NCI-H187 treated with DMSO at 0.1 percent for 48 hours (cell line): ENCODE results near the gene UNC5CL.
"Not testable (repeated sequence)": the region's sequence is repeated elsewhere in the genome, so short reads cannot be mapped to it uniquely, and the experiment has no call there.

ENCODE experiments used
- DNase-seq: peaks from one replicate; lab custom pipeline; 2025; lab: John Stamatoyannopoulos, UW

UNC5CL gene

DNA sequence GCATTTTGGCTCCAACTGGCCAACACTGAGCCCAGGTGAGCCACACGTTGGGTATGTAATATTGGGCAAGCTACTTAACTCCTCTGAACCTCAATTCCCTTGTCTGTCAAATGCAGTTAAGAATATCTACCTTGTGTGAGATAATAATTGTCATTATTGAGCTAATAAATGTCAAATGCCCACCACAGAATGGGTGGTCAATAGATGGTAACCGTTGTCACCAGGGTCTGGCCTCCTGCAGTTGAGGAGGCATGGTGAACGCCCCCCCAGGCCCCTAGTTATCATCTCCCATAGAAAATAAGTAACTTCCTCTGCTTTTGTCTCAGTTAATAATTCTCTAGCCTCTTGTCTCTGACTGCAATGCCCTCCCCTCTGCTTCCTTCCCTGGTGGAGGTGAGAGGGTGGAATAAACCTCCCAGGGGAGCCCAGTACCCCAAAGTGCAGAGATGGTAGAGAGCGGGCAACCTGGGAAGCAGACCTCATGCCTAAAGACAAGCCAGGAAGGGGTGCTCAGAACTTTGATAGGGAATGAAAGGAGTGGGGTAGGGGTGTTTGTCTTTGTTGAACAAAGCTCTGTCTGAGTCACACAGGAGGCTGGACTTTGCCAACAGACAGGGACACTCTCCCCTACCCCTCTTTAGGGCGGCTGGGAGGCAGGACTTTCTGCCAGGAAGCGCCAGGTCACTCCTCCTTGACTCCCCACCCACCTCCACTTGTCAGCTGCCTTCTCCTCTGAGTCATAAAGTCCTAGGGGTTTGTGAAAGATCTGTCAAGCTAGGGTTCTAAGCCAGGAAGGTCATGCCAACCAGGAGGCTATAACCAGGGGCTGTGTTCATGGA lies 1.3 kb upstream of the UNC5CL start:
- no peak for DNase-seq

GRCh38 chr6:41038205-41038604 lies 816 bp downstream of the UNC5CL start:
- no peak for DNase-seq

- no peak for DNase-seq
These were observed 1.7 kb downstream of the UNC5CL start for GRCh38 chr6:41037107-41037900.

- DNase-seq = no peak
These were observed 2.4 kb downstream of the UNC5CL start for GRCh38 chr6:41036601-41037000.

GRCh38 chr6:41036186-41036585 lies 2.8 kb downstream of the UNC5CL start:
- DNase-seq = no peak

GRCh38 chr6:41033776-41034175 lies 5.2 kb downstream of the UNC5CL start:
- DNase-seq = no peak

GRCh38 chr6:41032830-41033229 lies 6.2 kb downstream of the UNC5CL start:
- no peak for DNase-seq

DNA sequence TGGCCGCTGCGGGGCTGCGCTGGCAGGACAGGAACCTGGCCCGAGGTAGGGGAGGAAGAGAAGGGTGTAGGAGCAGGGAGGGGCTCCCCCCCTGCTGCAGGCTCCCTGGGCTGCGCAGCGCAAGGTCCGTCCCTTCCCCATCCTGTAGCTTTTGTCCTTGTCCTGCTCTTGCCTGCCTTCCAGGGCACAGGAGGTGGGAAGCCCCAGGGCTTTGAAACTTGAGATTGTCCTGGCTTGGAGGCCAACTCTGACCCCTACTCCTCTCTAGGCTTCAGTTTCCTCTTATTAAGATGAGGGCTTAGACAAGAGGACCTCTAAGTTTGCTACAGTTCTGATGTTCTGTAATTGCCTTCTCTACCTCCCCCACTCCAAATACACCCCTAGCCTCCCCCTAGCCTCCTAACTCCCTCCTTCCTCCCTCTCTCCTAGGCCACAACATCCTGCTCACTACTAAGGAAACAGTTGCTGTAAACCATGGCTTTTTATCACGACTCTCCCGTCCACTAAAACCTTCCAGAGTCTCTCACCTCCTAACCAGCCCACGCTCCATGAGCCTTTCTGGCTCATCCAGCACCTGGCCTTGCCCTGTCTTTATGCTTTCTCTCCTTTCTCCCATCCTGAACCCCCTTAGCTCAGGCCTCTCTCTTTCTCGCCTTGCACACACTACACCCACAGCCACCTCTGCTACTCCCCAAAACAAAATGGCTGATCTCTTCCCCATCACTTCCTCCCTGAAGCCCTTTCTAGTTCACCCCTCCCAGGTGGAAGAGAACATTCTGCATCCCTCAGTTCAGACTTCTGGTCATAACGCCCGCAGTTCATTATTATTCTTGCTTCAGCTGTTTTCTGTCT lies 10.2 kb downstream of the UNC5CL start:
- DNase-seq = no peak

GRCh38 chr6:41027799-41028560 lies 11.0 kb downstream of the UNC5CL start:
- no peak for DNase-seq

DNA sequence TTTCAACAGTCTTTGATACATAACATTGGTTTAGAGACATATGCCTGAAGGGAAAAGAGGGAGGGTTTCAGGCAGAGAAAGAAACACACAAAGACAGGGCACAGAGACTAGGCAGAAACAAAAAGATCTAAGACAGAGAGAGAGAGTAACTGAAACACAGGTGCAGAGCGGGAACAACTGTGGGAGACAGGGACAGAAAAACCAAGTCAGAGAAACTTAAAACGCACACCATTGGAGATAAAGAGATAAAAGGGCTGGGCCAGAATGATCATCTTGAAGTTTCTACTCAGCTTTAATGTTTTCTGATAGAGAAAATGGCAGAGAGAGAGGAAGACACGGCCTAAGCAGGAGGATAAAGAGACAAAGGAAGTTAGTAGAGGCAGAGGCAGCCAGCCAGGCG lies 11.8 kb downstream of the UNC5CL start:
- DNase-seq = no peak

GRCh38 chr6:41025966-41026530 lies 13.0 kb downstream of the UNC5CL start:
- DNase-seq = no peak

GRCh38 chr6:41023114-41023513 lies 15.9 kb downstream of the UNC5CL start:
- no peak for DNase-seq

GRCh38 chr6:41022294-41022693 lies 16.7 kb downstream of the UNC5CL start:
- DNase-seq = no peak

- no peak for DNase-seq
These were observed 17.2 kb downstream of the UNC5CL start for GRCh38 chr6:41021832-41022231.

GRCh38 chr6:41017663-41018062 lies 21.4 kb downstream of the UNC5CL start:
- DNase-seq = no peak

DNA sequence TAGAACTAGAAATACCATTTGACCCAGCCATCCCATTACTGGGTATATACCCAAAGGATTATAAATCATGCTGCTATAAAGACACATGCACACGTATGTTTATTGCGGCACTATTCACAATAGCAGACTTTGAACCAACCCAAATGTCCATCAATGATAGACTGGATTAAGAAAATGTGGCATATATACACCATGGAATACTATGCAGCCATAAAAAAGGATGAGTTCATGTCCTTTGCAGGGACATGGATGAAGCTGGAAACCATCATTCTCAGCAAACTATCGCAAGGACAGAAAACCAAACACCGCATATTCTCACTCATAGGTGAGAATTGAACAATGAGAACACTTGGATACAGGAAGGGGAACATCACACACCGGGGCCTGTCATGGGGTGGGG lies 23.2 kb downstream of the UNC5CL start:
- DNase-seq = not testable (repeated sequence)

GRCh38 chr6:41014780-41015179 lies 24.2 kb downstream of the UNC5CL start:
- no peak for DNase-seq

DNA sequence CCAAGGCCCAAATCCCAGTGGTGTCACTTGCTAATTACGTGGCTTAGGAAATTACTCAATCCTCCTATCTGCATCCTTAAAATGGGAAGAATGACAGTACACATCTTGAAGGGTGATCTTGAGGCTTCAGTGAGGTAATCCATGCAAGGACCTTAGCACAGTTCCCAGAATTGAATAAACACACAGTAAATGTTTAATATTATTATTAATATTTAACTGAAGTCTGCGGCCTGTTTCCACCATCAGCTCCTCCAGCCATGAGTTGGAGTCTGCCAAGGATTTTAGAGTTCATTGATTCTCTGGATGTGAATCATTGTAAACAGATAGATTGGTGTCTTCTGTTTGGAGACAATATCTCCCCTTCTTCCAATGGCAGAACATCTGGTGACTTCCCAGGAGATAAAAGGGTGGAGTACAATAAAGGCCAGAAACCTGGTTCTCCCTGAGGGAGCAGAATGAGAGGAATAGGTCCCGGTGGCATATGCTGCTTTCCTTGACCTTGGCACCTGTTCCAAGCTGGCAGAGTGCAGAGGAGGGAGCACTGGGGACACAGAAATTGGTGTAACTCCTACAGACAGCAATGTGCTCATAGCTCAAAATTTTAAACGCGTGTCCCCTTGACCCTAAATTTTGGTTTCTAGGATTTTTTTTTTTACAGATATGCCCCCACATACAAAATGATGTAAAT lies 25.4 kb downstream of the UNC5CL start:
- DNase-seq = no peak

- no peak for DNase-seq
These were observed 27.3 kb downstream of the UNC5CL start for GRCh38 chr6:41011673-41012072.

GRCh38 chr6:41009669-41010068 lies 29.4 kb downstream of the UNC5CL start:
- DNase-seq = no peak

GRCh38 chr6:41008011-41008410 lies 31.0 kb downstream of the UNC5CL start:
- no peak for DNase-seq
